Choroid plexus epithelial cell (primary cell): ENCODE data around the gene AXIN2.

Source experiments
- DNase-seq: peaks from one replicate; pipeline ENCODE4 v3.0.0-alpha.2; 2010; ENCODE audit warnings: low read depth
- H3K4me3 ChIP-seq: 2 replicates; pipeline ENCODE4 v1.5.1; 2011; ENCODE audit warnings: low read depth, mild to moderate bottlenecking, control low read depth, low read length, moderate library complexity
- CTCF ChIP-seq: conservative IDR thresholded peaks from 2 replicates; pipeline ENCODE4 v1.5.1; 2011; ENCODE audit warnings: low read depth, mild to moderate bottlenecking, control low read depth, inconsistent platforms, low read length, moderate library complexity

AXIN2 gene

GRCh38 chr17:65539630-65540266 lies 21.7 kb downstream of the AXIN2 start:
- TF ChIP-seq CTCF: no peak
- DNase-seq: no peak
- H3K4me3 ChIP-seq: no peak overlapping the region

GRCh38 chr17:65538675-65539529 lies 22.5 kb downstream of the AXIN2 start:
- H3K4me3 ChIP-seq: no peak overlapping the region
- no peak for DNase-seq

GRCh38 chr17:65537845-65538674 lies 23.4 kb downstream of the AXIN2 start:
- DNase-seq: no peak
- TF ChIP-seq CTCF: no peak
- no peak overlapping the region for H3K4me3 ChIP-seq

More at GRCh38 chr17:65538675-65539529, 22.5 kb downstream of the AXIN2 start:
- TF ChIP-seq CTCF: no peak

- no peak overlapping the region for H3K4me3 ChIP-seq
- DNase-seq: no peak
- no peak for TF ChIP-seq CTCF
Observed at GRCh38 chr17:65537343-65537844, 24.1 kb downstream of the AXIN2 start.

- no peak for TF ChIP-seq CTCF
- no peak overlapping the region for H3K4me3 ChIP-seq
- DNase-seq: no peak
Observed at GRCh38 chr17:65536573-65537342, 24.7 kb downstream of the AXIN2 start.

GRCh38 chr17:65535777-65536572 lies 25.5 kb downstream of the AXIN2 start:
- no peak for DNase-seq
- no peak for TF ChIP-seq CTCF
- no peak overlapping the region for H3K4me3 ChIP-seq
